PC-9 (cell line): ENCODE measurements around the gene SIM2.

Experiments
- EZH2 ChIP-seq: fragments of 200-600 bp; sonication (generic); IDR thresholded peaks from 2 replicates; pipeline ENCODE4 v1.8.0; 2017; ENCODE audit warnings: antibody characterized with exemption, low read depth
- TF ChIP-seq, protein P1 (sequence below): fragments of 200-600 bp; sonication (generic); conservative IDR thresholded peaks from 2 replicates; pipeline ENCODE4 v1.6.1; 2017; ENCODE audit warnings: mixed run types, antibody characterized with exemption, mild to moderate bottlenecking, moderate library complexity

GRCh38 chr21:36724660-36725059, 25.7 kb downstream of the SIM2 start:
- TF ChIP-seq, protein P1, sequence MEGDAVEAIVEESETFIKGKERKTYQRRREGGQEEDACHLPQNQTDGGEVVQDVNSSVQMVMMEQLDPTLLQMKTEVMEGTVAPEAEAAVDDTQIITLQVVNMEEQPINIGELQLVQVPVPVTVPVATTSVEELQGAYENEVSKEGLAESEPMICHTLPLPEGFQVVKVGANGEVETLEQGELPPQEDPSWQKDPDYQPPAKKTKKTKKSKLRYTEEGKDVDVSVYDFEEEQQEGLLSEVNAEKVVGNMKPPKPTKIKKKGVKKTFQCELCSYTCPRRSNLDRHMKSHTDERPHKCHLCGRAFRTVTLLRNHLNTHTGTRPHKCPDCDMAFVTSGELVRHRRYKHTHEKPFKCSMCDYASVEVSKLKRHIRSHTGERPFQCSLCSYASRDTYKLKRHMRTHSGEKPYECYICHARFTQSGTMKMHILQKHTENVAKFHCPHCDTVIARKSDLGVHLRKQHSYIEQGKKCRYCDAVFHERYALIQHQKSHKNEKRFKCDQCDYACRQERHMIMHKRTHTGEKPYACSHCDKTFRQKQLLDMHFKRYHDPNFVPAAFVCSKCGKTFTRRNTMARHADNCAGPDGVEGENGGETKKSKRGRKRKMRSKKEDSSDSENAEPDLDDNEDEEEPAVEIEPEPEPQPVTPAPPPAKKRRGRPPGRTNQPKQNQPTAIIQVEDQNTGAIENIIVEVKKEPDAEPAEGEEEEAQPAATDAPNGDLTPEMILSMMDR, result no peak
- no peak for TF ChIP-seq EZH2
